ENCODE data around the gene RAB5B.
A peak's percentile ranks its signal among the peaks of the same experiment; 100 is the strongest.
"Not testable (repeated sequence)": the region's sequence is repeated elsewhere in the genome, so short reads cannot be mapped to it uniquely, and the experiment has no call there.

Gene RAB5B

DNA sequence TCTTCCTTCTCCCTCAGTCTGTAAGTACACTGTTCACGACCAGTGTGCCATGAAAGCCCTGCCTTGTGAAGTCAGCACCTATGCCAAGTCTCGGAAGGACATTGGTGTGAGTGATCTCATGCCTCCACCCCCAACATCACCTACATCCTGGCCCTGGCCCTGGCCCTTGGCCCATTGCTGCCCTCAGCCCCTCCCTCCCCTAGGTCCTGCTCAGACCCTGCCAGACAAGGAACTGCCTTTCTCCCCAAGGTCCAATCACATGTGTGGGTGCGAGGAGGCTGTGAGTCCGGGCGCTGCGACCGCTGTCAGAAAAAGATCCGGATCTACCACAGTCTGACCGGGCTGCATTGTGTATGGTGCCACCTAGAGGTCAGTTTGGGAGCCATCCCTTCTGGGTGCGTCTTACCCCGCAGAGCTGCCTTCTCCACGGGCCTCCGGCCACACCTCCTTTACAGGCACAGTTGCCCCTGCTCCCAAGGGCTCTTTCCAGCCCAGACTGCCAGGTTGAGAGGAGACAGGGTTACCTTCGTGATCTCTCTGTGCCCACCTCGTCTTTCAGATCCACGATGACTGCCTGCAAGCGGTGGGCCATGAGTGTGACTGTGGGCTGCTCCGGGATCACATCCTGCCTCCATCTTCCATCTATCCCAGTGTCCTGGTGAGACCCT lies 33.7 kb upstream of the RAB5B start:
- DNase-seq (ENCODE audit: low spot score) = peak; percentile 85

GRCh38 chr12:55942055-55942454 lies 31.8 kb upstream of the RAB5B start:
- no peak for DNase-seq (ENCODE audit: low spot score)

DNA sequence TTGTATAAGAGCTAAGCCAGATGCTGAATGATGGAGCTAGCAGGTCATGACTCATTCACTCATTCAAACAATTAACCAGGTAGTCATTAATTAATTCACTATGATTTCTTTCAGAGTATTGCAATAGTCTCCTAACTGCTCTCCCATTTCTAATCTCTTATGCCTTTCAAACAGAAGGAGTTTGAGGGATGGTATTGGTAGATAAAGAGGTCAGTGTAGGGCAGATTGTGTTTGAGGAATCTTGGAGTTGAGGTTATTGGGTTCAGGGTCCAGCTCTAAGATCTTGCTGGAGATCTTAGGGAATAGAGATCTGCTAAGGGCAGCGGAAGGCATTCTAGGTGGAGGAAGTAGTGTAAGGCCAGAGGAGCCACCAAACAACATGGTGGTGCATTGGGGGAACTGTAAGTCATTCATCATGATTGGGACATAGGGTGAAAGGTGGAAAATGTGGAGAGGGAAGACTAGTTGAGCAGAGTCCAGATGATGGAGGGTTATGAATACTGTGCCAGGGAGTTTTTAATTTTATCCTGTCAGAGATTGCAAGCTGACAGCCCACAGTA lies 31.2 kb upstream of the RAB5B start:
- DNase-seq (ENCODE audit: low spot score) = no peak

DNA sequence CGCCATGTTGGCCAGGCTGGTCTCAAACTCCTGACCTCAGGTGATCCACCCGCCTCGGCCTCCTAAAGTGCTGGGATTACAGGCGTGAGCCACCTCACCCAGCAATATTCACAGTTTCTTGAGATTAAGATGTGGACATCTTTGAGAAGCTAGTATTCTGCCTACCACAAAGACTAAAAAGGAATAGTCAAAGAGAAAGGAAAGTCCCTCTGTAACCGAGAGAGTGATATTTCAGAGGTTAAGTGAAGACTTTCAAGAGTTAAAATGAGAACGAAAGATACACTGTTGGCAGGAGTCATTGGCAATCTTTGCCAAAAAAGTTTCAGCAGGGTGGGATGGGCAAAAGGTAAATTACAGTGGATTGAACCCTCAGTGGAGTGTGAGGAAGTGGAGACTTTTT lies 27.3 kb upstream of the RAB5B start:
- no peak for DNase-seq (ENCODE audit: low spot score)

DNA sequence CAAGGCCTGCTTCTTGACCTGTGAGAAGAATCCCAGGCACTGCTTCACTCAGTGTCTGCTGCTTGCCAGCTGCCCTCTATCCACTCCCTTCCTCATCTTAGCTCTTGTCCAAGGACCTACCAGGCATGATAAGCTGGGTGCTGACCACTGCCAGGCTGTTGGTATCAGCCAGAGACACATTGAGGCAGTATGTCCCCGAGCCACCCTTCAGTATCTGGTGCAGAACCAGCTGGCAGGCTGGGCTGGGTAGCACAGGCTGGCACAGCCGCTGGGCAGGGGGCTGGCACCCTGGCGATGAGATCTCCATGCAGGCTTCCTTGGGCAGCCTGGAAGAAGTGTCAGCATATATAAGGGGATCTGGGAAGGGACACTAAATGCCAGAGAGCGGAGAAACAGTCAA lies 18.5 kb upstream of the RAB5B start:
- no peak for DNase-seq (ENCODE audit: low spot score)

GRCh38 chr12:55955800-55956508 lies 17.9 kb upstream of the RAB5B start:
- DNase-seq (ENCODE audit: low spot score) = no peak

DNA sequence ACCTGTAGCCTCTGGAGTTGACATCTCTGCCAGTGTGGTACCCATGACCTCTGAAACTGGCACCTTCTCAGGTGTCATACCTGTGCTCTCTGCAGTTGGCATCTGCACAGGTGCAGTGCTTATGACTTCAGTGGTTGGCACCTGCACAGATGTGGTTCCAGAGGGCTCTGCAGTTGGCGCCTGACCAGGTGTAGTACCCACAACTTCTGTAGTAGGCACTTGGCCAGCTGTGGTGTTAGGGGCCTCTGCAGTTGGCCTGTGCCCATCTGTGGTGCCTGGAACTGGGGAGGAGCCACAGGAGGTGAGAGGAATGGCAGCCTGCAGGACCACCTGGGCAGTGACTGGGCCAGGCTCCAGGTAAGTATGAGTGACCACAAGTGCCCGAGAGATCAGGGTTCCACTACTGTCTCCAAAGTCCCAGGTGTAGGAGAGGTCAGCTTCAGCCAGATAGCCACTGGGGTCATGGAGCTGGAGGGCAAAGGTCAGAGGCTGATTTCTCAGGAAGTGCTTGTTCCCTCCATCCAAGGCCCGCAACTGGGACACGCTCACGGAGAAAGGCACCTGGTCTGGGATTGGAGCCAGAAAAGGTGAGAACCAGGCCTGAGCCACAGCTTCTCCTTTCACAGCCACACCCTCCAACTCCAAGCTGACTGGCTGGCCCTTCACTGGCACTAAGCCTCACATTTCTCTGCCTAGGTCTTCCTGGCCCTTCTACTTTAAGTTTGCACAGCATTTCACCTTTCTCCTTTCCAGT lies 16.6 kb upstream of the RAB5B start:
- no peak for DNase-seq (ENCODE audit: low spot score)

GRCh38 chr12:55963760-55964159 lies 10.1 kb upstream of the RAB5B start:
- no peak for DNase-seq (ENCODE audit: low spot score)

- no peak for DNase-seq (ENCODE audit: low spot score)
Measured at GRCh38 chr12:55965240-55965639, 8.6 kb upstream of the RAB5B start.

- no peak for DNase-seq (ENCODE audit: low spot score)
Measured at GRCh38 chr12:55965941-55966407, 7.9 kb upstream of the RAB5B start, which contains the start of gene PMEL. Gene PMEL (minus strand): TSS chr12:55966042. CDS start chr12:55966011, 31 bp downstream.

DNA sequence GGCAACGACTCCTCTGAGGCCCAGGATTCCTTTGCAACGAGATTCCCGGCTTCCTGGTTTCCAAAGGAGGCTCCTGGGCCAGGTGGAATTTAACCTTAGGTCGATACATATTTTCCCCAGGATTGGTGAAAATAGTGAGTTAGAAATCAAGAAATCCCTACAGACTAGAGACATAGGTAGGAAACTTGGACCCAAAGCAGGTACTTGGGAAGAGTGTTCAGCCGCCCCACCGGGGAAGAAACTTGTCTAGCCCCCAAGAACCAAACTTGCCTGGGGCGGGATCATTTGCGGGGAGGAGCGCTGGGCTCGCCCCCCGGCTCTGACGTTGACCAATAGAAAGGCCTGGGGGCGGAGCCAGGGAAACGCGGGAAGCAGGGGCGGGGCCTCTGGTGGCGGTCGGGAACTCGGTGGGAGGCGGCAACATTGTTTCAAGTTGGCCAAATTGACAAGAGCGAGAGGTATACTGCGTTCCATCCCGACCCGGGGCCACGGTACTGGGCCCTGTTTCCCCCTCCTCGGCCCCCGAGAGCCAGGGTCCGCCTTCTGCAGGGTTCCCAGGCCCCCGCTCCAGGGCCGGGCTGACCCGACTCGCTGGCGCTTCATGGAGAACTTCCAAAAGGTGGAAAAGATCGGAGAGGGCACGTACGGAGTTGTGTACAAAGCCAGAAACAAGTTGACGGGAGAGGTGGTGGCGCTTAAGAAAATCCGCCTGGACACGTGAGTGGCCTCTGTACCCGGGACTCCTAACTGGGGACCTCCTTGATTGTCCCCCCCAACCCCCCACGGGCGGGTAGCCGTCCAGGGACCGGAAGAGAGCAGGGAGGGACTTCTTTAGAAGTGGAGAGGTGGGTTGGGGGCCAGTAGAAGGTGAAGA lies 7.2 kb upstream of the RAB5B start, which contains the start of gene CDK2:
Gene CDK2, plus strand, starts transcription at position 423 of the 874 bp plus-strand sequence. Its CDS starts 179 bp downstream, at position 602.
- peak; percentile 95 for DNase-seq (ENCODE audit: low spot score)

- DNase-seq (ENCODE audit: low spot score) = no peak
Measured at GRCh38 chr12:55969356-55969755, 4.5 kb upstream of the RAB5B start.

- no peak for DNase-seq (ENCODE audit: low spot score)
Measured at GRCh38 chr12:55970775-55971174, 3.1 kb upstream of the RAB5B start.

GRCh38 chr12:55972042-55972441 lies 1.8 kb upstream of the RAB5B start:
- no peak for DNase-seq (ENCODE audit: low spot score)

- DNase-seq (ENCODE audit: low spot score) = no peak
Measured at GRCh38 chr12:55972456-55972855, 1.4 kb upstream of the RAB5B start.

DNA sequence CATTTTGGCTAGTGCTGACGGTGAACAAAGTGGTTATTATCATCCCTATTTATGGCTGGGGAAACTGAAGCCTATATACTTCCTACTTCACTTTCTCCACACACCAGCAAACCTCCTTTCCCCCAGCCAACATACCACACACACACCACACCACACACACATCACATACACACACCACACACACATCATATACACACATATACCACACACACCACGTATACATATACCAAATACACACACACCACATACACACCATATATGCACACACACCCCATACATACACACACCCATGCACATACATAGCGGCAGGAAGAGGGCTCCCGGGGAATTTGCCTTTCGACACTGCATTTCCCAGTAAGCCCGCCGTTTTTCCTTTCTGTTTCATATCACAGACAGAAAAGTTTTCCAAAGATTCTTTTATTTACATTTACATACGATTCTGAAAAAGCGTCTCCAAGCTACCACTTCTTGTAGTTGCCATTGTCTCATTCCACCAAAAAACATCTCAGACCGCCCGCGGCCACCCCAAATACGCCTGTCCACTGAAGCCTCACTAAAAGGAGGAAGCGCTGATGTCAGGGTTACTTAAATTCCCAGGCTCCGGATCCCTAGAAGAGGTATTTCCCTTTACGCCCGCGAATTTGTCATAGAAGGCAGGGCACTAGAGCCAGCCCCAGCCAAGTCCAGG lies 823 bp upstream of the RAB5B start:
- DNase-seq (ENCODE audit: low spot score) = no peak

GRCh38 chr12:55974308-55974730 lies 441 bp downstream of the RAB5B start:
- peak; percentile 72 for DNase-seq (ENCODE audit: low spot score)

GRCh38 chr12:55978393-55978792 lies 4.5 kb downstream of the RAB5B start:
- no peak for DNase-seq (ENCODE audit: low spot score)

GRCh38 chr12:55979069-55979468 lies 5.2 kb downstream of the RAB5B start:
- no peak for DNase-seq (ENCODE audit: low spot score)

DNA sequence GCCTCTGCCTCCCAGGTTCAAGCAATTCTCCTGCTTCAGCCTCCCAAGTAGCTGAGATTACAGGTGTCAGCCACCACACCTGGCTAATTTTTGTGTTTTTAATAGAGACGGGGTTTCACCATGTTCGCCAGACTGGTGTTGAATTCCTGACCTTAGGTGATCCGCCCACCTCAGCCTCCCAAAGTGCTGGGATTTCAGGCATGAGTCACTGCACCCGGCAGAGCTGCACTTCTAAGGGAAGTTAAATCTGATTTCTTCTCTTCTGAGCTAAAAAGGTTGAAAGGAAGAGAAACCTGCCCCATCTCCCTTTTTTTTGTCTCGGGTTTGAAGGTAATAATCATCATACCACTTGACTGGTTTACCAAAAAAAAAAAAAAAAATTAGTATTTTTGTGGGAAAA lies 8.0 kb downstream of the RAB5B start:
- DNase-seq (ENCODE audit: low spot score) = not testable (repeated sequence)
